ENCODE measurements around the gene GPR68.
"Not testable (repeated sequence)": the region's sequence is repeated elsewhere in the genome, so short reads cannot be mapped to it uniquely, and the experiment has no call there.

Gene GPR68

GRCh38 chr14:91252871-91253794 is 8.6 kb upstream of the GPR68 start:
- DNase-seq, result no peak

- peak; percentile 51 for DNase-seq
Measured at GRCh38 chr14:91250912-91251311, 6.4 kb upstream of the GPR68 start.

- peak; percentile 46 for DNase-seq
Measured at GRCh38 chr14:91249841-91250616, 5.5 kb upstream of the GPR68 start.

- no peak for DNase-seq
Measured at GRCh38 chr14:91246051-91246852, 1.7 kb upstream of the GPR68 start.

- not testable (repeated sequence) for DNase-seq
Measured at GRCh38 chr14:91245616-91246015, 1.1 kb upstream of the GPR68 start.

- no peak for DNase-seq
Measured at GRCh38 chr14:91245029-91245428, 525 bp upstream of the GPR68 start.

- DNase-seq, result no peak
Measured at GRCh38 chr14:91243074-91243471, 1.4 kb downstream of the GPR68 start.

GRCh38 chr14:91242635-91243034 is 1.9 kb downstream of the GPR68 start:
- no peak for DNase-seq

GRCh38 chr14:91241863-91242262 is 2.6 kb downstream of the GPR68 start:
- no peak for DNase-seq

- no peak for DNase-seq
Measured at GRCh38 chr14:91238661-91239060, 5.8 kb downstream of the GPR68 start.

GRCh38 chr14:91238085-91238484 is 6.4 kb downstream of the GPR68 start:
- DNase-seq, result no peak

- DNase-seq, result peak; percentile 82
Measured at GRCh38 chr14:91237219-91237618, 7.3 kb downstream of the GPR68 start.

- DNase-seq, result no peak
Measured at GRCh38 chr14:91235841-91236240, 8.7 kb downstream of the GPR68 start.

GRCh38 chr14:91234791-91235114 is 9.8 kb downstream of the GPR68 start:
- no peak for DNase-seq

- DNase-seq, result no peak
Measured at GRCh38 chr14:91233936-91234790, 10.3 kb downstream of the GPR68 start.

GRCh38 chr14:91232603-91233002 is 11.9 kb downstream of the GPR68 start:
- DNase-seq, result no peak

- DNase-seq, result no peak
Measured at GRCh38 chr14:91232052-91232451, 12.5 kb downstream of the GPR68 start.

- DNase-seq, result no peak
Measured at GRCh38 chr14:91231446-91231845, 13.1 kb downstream of the GPR68 start.

- DNase-seq, result peak; percentile 14
Measured at GRCh38 chr14:91230397-91231035, 14.0 kb downstream of the GPR68 start.

- peak; percentile 73 for DNase-seq
Measured at GRCh38 chr14:91229743-91230200, 14.7 kb downstream of the GPR68 start.

GRCh38 chr14:91229005-91229382 is 15.5 kb downstream of the GPR68 start:
- no peak for DNase-seq

Measured in fibroblast of upper back skin (primary cell).